ENCODE results near the gene AIP.
A peak's percentile ranks its signal among the peaks of the same experiment; 100 is the strongest.
"Not testable (repeated sequence)": the region's sequence is repeated elsewhere in the genome, so short reads cannot be mapped to it uniquely, and the experiment has no call there.

Gene AIP

GRCh38 chr11:67507242-67507863, 24.5 kb downstream of the AIP start:
- no peak for DNase-seq (ENCODE audit: low spot score)

GRCh38 chr11:67507864-67508485, 25.1 kb downstream of the AIP start, which contains the start of gene CDK2AP2:
Gene CDK2AP2, minus strand, starts transcription at chr11:67508162. Its CDS starts 80 bp downstream, at chr11:67508082.
- peak; percentile 99 for DNase-seq (ENCODE audit: low spot score)

GRCh38 chr11:67508486-67509121, 25.8 kb downstream of the AIP start:
- DNase-seq (ENCODE audit: low spot score): peak; percentile 98

- DNase-seq (ENCODE audit: low spot score): no peak
Measured at GRCh38 chr11:67510023-67510345, 27.2 kb downstream of the AIP start.

GRCh38 chr11:67511558-67511957, 28.7 kb downstream of the AIP start:
- DNase-seq (ENCODE audit: low spot score): not testable (repeated sequence)

- no peak for DNase-seq (ENCODE audit: low spot score)
Measured at GRCh38 chr11:67514116-67514515, 31.3 kb downstream of the AIP start.

GRCh38 chr11:67516806-67517205, 34.0 kb downstream of the AIP start:
- DNase-seq (ENCODE audit: low spot score): no peak

- no peak for DNase-seq (ENCODE audit: low spot score)
Measured at GRCh38 chr11:67517784-67518552, 35.1 kb downstream of the AIP start.

- DNase-seq (ENCODE audit: low spot score): no peak
Measured at GRCh38 chr11:67519726-67520125, 36.9 kb downstream of the AIP start.

GRCh38 chr11:67520856-67521824, 38.3 kb downstream of the AIP start:
- no peak for DNase-seq (ENCODE audit: low spot score)

GRCh38 chr11:67521924-67522323, 39.1 kb downstream of the AIP start:
- DNase-seq (ENCODE audit: low spot score): no peak

GRCh38 chr11:67522338-67522737, 39.5 kb downstream of the AIP start:
- no peak for DNase-seq (ENCODE audit: low spot score)

GRCh38 chr11:67522844-67523555, 40.2 kb downstream of the AIP start, which contains the start of gene CABP2:
Gene CABP2, minus strand, starts transcription at chr11:67523446. Its CDS starts 120 bp downstream, at chr11:67523326.
- DNase-seq (ENCODE audit: low spot score): no peak

- DNase-seq (ENCODE audit: low spot score): no peak
Measured at GRCh38 chr11:67523556-67524479, 41.0 kb downstream of the AIP start.

- no peak for DNase-seq (ENCODE audit: low spot score)
Measured at GRCh38 chr11:67524480-67524808, 41.6 kb downstream of the AIP start.

- no peak for DNase-seq (ENCODE audit: low spot score)
Measured at GRCh38 chr11:67525275-67525976, 42.6 kb downstream of the AIP start.

GRCh38 chr11:67528376-67528775, 45.5 kb downstream of the AIP start:
- no peak for DNase-seq (ENCODE audit: low spot score)

GRCh38 chr11:67530282-67530592, 47.4 kb downstream of the AIP start:
- no peak for DNase-seq (ENCODE audit: low spot score)

- no peak for DNase-seq (ENCODE audit: low spot score)
Measured at GRCh38 chr11:67532889-67533288, 50.1 kb downstream of the AIP start.
